Measurements from ENCODE around the gene TJP3.

DNA sequence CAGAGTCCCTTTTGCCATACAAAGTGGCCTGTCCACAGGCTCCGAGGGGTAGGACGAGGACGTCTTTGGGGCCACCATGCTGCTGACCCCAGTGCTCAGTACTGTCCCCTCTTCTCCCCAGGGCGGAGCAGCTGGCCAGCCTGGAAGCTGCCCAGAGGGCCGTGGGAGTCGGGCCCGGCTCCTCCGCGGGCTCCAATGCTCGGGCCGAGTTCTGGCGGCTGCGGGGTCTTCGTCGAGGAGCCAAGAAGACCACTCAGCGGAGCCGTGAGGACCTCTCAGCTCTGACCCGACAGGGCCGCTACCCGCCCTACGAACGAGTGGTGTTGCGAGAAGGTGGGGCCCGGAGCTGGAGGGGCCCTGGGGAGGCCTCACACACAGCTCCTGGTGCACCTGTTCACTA, 32.2 kb downstream of the TJP3 start:
- TF ChIP-seq, protein P1, sequence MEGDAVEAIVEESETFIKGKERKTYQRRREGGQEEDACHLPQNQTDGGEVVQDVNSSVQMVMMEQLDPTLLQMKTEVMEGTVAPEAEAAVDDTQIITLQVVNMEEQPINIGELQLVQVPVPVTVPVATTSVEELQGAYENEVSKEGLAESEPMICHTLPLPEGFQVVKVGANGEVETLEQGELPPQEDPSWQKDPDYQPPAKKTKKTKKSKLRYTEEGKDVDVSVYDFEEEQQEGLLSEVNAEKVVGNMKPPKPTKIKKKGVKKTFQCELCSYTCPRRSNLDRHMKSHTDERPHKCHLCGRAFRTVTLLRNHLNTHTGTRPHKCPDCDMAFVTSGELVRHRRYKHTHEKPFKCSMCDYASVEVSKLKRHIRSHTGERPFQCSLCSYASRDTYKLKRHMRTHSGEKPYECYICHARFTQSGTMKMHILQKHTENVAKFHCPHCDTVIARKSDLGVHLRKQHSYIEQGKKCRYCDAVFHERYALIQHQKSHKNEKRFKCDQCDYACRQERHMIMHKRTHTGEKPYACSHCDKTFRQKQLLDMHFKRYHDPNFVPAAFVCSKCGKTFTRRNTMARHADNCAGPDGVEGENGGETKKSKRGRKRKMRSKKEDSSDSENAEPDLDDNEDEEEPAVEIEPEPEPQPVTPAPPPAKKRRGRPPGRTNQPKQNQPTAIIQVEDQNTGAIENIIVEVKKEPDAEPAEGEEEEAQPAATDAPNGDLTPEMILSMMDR (IDR thresholded peaks at IDR 0.05) = no peak
- no peak for TF ChIP-seq POLR2A (IDR thresholded peaks at IDR 0.05; ENCODE audit: low read depth)
- no peak for TF ChIP-seq POLR2AphosphoS5 (IDR thresholded peaks at IDR 0.05)

All from esophagus muscularis mucosa (tissue), 3 donors.